ENCODE results near the gene LHFPL3.

DNA sequence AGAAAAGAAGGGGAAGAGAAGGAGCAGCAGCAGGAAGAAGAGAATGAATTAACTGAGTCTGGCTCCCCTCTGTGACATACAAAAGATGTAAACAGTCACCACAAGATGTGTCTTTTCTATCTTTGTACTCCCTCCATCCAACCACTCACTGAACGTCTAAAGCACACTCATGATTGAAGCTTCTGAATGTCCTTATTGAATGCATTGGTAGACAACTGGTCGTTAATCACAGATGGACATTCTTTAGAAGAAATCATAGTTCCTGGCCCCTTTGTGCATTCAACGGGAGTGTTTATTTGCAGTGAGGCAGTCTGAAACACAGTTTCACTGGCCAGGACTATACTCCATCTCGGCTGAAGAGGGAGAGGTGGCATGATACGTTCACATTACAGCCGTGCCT lies 479.3 kb downstream of the LHFPL3 start:
- TF ChIP-seq, protein P1, sequence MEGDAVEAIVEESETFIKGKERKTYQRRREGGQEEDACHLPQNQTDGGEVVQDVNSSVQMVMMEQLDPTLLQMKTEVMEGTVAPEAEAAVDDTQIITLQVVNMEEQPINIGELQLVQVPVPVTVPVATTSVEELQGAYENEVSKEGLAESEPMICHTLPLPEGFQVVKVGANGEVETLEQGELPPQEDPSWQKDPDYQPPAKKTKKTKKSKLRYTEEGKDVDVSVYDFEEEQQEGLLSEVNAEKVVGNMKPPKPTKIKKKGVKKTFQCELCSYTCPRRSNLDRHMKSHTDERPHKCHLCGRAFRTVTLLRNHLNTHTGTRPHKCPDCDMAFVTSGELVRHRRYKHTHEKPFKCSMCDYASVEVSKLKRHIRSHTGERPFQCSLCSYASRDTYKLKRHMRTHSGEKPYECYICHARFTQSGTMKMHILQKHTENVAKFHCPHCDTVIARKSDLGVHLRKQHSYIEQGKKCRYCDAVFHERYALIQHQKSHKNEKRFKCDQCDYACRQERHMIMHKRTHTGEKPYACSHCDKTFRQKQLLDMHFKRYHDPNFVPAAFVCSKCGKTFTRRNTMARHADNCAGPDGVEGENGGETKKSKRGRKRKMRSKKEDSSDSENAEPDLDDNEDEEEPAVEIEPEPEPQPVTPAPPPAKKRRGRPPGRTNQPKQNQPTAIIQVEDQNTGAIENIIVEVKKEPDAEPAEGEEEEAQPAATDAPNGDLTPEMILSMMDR (IDR thresholded peaks at IDR 0.05; ENCODE audit: poor library complexity, severe bottlenecking) = no peak
- TF ChIP-seq POLR2AphosphoS5 (IDR thresholded peaks at IDR 0.05) (no peak), EZH2 (IDR thresholded peaks at IDR 0.05; ENCODE audit: borderline replicate concordance, insufficient read depth, low read length, poor library complexity, severe bottlenecking) (no peak)
- TF ChIP-seq, protein P2, sequence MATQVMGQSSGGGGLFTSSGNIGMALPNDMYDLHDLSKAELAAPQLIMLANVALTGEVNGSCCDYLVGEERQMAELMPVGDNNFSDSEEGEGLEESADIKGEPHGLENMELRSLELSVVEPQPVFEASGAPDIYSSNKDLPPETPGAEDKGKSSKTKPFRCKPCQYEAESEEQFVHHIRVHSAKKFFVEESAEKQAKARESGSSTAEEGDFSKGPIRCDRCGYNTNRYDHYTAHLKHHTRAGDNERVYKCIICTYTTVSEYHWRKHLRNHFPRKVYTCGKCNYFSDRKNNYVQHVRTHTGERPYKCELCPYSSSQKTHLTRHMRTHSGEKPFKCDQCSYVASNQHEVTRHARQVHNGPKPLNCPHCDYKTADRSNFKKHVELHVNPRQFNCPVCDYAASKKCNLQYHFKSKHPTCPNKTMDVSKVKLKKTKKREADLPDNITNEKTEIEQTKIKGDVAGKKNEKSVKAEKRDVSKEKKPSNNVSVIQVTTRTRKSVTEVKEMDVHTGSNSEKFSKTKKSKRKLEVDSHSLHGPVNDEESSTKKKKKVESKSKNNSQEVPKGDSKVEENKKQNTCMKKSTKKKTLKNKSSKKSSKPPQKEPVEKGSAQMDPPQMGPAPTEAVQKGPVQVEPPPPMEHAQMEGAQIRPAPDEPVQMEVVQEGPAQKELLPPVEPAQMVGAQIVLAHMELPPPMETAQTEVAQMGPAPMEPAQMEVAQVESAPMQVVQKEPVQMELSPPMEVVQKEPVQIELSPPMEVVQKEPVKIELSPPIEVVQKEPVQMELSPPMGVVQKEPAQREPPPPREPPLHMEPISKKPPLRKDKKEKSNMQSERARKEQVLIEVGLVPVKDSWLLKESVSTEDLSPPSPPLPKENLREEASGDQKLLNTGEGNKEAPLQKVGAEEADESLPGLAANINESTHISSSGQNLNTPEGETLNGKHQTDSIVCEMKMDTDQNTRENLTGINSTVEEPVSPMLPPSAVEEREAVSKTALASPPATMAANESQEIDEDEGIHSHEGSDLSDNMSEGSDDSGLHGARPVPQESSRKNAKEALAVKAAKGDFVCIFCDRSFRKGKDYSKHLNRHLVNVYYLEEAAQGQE (IDR thresholded peaks at IDR 0.05; ENCODE audit: borderline replicate concordance) = no peak
